GM18907 (cell line): Measurements from ENCODE around the gene PDXDC1.
"Not testable (repeated sequence)": the region's sequence is repeated elsewhere in the genome, so short reads cannot be mapped to it uniquely, and the experiment has no call there.

Experiments
- ATAC-seq: cut with Tn5 transposase; IDR thresholded peaks from one replicate; pipeline ENCODE4 v1.9.1; 2021; ENCODE audit warnings: mild to moderate bottlenecking, moderate library complexity; ENCODE audit not compliant: unreplicated experiment

The PDXDC1 gene

DNA sequence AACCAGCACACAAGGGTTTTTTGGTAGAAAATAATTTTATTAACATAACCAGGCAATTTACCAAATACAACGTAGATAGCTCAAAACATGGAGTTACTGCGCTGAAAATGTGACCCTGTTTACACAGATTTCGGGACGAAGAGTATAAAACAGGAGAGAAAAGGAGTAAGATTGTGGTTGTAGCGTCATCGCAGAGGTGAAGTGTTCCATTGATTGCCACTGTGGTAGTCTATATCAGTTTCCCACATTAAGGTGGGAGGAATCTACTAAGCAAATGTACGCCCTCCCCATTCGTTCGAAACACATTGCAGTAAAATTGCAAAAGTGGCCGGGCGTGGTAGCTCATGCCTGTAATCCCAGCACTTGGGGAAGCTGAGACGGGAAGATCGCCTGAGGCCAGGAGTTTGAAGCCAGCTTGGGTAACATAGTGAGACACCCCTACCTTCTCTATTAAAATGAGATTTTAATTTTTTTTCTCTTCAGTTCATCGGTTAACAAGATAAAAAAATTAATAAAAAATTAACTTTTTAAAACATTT is 972 bp upstream of the PDXDC1 start:
- not testable (repeated sequence) for ATAC-seq

DNA sequence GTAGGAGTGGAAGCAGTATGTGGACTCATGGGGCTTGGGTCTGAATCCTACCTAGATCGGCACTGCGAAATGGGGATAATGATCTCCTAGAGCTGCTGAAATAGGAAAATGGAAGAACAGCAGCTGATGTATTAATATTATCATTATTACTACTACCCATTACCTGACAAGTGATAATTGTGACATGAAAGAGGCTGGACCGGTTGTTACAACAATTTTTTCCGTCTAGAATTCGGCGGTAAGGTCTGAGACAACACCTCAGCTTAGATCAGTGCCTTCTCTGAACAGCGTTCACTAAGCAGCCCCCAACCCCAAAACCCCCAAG is 533 bp upstream of the PDXDC1 start:
- not testable (repeated sequence) for ATAC-seq

DNA sequence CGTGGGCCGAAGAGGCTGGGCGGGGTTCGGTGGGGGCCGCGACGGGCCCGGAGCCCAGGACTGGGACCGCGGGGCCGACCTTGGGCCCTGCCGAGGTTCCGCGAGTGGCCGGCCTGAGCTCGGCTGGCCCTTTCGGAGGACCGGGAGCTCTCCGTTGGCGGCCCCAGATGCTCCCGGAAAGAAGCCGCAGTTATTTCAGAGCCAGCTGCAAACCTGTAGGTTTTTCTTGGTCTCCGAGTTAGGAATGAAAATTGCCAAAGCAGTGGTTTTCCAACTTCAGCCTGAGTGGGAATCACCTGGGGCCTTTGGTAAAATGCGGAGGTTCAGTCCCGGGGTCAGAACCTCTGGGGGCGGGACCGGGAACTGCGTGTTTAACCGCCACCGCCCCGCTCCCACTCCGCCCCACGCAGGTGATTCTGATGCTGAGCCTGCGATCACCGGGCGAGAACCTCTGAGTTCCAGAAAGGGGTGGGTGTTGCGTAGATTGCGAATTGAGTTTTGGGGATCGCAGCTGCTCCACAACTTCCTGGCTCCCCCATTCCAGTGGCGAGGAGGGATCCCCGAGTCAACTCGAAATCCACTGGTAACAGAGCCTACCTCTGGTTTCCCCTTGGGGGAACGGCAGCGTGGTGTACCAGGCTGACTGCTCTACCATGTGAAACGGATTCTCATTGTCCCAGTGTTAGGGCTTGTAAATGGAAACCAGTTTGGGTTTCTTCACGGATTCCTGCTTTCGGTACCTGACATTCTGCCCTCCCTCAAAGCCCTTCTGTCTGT is 780 bp downstream of the PDXDC1 start:
- ATAC-seq, result peak; percentile 15

DNA sequence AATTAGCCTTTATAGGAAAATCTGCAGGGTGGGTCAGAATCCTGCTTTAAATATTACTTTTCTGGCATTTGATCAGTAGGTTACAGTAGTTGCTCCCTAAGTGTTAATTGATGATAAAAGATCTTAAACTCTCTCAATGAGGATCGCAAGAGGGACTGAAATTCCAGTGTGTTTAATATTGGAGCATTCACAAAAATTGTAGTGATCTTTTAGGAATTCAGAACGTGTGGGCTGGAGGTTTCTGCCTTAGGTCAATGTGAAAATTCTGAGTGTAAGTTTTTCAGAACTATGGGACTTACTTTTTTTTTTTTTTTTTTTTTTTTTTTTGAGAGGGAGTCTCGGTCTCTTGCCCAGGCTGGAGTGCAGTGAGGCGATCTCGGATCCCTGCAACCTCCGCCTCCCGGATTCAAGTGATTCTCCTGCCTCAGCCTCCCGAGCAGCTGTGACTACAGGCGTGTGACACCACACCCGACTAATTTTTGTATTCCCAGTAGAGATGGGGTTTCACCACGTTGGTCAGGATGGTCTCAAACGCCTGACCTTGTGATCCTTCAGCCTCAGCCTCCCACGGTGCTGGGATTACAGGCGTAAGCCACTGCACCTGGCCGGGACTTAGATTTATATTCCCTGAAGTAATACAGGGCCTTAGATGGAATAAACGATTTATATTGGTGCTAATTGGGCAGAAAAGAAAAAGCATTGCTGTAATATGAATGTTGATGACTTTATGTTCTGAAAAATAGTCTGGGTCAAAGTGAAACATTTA is 2.3 kb downstream of the PDXDC1 start:
- ATAC-seq, result not testable (repeated sequence)

DNA sequence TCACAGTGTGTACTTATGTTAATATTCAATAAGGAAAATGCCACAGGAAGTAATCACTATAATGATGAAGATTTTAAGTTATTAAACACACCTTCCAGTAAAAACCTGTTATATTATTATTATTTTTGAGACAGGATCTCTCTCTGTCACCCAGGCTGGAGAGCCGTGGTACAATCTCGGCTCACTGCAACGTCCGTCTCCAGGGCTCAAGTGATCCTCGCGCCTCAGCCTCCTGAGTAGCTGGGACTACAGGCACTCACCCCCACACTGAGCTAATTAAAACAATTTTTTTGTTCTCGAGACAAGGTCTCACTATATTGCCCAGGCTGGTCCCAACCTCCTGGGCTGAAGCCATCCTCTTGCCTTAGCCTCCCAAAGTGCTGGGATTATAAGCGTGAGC is 3.5 kb downstream of the PDXDC1 start:
- not testable (repeated sequence) for ATAC-seq

DNA sequence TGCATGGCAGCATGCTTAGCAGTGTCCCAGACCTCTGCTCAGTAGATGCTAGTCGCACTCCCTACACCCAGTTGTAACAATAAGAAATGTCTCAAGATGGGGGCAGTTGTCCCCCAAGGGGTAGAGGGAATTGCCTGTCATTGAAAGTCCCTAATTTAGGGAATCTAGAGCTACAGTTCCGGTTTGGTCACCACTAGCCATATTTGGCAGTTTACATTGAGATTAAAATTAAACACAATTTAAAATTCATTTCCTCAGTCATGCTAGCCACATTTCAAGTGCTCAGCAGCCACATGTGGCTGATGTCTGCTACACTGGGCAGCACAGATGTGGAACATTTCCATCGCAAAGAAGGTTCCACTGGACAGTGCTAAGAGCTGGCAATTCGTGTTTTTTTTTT is 4.1 kb downstream of the PDXDC1 start:
- ATAC-seq, result not testable (repeated sequence)

DNA sequence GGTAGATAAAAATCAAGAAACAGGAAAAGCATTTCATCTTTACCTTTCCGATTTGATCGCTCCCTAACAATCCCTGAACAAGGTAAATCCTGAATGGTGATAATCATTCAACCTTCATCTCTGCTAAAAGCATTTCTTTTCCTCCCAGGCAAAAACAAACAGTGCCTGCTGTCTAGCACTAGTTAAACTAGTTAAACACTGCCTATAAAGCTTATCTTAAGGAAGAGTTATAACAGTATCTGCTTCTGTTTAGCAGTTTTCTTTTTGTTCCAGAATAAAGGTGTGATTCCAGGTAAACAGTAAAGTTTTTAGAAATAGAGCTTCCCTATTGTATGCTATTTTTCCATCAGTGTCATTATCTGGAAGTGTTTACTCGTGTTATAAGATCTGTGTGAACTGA is 6.4 kb downstream of the PDXDC1 start:
- not testable (repeated sequence) for ATAC-seq

DNA sequence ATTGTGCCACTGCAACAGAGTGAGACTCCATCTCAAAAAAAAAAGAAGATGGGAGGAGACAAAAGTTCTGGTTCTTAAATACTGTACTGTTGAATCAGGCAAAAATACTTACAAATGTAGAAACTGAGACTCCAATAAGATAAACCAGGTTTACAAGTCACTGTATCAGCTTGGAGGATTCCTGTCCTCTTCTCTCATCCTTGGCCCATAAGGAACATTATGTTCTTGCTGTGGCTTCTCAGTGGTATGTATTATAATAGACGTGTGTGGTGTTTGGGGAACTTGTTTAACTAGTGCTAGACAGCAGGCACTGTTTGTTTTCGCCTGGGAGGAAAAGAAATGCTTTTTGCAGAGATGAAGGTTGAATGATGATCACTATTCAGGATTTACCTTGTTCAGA is 7.7 kb downstream of the PDXDC1 start:
- ATAC-seq, result not testable (repeated sequence)

DNA sequence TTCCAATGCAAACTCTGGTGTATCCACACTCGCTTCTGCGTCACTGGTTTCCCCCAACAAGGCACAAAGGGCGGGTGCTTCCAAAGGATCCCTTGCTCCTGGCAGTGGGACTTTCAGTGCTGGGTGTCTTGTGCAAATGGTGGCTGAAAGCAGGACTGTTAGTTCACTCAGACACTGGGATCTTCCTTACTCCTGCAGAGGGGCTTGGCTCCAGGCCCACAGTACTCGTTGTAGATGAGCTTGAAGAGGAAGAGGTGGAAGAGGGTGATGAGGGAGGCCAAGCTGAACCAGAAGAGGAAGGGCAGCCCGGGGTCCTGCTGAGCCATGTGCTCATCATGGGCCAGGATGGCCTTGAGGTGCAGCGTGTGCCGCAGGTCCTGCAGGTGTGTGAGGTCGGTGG is 13.3 kb downstream of the PDXDC1 start:
- ATAC-seq, result not testable (repeated sequence)

DNA sequence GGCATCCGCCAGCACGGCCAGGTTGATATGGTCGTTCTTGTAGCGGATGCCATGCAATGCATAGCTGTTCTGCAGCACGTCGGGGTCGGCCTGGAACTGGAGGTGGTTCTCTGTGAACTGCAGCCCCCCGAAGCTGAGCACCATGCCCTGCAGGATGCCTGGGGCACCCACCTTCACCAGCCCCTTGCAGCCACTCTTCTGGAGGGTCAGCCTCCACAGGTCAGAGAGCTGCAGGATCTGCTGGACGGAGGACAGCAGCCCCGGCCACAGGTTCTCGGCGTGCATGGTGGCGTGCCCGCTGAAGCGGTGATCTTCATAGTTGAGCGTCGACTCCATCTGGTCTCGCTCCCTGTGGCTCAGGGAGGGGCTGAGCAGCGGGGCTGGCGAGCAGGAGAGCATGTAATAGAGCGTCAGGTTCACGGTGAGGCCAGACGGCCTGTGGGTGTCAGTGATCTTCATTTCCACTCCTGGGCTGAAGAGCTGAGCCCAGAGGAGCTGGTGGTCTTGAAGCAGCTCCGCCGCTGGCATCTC is 13.9 kb downstream of the PDXDC1 start:
- ATAC-seq, result not testable (repeated sequence)

DNA sequence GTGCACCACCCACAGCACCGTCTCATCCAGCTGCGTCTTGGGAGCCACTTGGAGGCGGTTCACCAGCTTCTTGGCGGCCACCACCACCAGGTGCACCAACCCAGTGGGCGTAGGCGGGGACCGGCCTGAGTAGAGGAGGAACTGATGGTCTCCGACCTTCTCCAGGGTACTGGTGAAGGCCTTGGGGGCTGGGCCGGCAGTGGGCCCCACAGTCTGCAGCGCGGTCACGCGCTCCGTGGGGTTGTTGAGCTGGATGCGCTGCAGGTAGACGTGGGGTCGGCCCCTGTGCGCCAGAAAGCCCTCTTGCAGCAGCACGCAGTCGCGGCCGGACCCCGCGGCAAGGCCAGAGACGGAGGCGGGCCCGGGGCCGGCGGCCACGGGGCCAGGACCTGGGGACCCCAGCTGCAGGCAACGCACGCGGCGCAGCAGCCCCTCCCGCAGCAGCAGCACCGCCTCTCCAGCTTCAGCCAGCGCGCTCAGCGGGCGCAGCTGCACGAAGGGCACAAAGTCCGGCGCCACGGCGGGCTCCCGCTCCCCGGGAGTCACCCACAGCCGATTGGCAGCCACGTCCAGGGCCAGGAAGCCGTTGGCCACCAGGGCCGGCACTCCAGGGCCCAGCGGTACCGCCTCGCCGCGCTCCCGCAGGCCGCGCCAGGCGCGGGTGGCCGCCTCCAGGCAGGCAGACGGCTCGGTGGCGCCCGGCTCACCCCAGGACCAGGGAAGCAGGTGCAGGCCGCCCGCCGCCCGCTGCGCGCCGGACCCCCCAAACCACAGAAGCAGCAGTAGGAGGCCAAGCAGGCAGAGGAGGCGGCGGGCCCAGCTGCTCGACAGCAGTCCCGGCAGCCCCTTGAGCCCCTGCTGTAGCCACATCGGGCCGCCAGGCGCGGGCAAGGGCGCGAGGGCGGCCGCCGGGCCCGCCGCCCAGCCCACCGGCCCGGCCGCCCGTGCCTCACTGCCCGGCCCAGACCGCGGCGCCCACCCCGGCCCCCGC is 14.8 kb downstream of the PDXDC1 start:
- not testable (repeated sequence) for ATAC-seq

DNA sequence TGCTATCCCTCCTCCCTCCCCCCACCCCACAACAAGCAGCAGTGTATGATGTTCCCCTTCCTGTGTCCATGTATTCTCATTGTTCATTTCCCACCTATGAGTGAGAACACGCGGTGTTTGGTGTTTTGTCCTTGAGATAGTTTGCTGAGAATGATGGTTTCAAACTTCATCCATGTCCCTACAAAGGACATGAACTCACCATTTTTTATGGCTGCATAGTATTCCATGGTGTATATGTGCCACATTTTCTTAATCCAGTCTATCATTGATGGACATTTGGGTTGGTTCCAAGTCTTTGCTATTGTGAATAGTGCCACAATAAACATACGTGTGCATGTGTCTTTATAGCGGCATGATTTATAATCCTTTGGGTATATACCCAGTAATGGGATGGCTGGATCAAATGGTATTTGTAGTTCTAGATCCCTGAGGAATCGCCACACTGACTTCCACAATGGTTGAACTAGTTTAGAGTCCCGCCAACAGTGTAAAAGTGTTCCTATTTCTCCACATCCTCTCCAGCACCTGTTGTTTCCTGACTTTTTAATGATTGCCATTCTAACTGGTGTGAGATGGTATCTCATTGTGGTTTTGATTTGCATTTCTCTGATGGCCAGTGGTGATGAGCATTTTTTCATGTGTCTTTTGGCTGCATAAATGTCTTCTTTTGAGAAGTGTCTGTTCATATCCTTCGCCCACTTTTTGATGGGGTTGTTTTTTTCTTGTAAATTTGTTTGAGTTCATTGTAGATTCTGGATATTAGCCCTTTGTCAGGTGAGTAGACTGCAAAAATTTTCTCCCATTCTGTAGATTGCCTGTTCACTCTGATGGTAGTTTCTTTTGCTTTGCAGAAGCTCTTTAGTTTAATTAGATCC is 18.7 kb downstream of the PDXDC1 start:
- not testable (repeated sequence) for ATAC-seq

DNA sequence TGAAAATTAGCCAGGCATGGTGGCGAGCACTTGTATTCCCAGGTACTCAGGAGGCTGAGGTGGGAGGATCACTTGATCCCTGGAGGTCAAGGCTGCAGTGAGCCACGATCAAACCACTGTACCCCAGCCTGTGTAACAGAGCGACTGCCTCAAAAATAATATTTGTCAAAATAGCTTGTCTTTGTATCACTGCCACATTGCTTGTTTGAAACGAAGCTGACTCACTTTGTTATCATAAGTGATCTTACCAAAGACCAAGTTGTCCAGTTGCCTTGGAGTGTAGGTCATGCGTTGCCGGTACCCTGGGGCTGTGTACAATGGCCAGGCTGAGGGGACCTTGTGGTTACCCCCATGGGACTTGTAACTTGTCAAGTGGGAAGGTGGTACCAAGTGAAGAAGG is 21.9 kb downstream of the PDXDC1 start:
- ATAC-seq, result not testable (repeated sequence)

DNA sequence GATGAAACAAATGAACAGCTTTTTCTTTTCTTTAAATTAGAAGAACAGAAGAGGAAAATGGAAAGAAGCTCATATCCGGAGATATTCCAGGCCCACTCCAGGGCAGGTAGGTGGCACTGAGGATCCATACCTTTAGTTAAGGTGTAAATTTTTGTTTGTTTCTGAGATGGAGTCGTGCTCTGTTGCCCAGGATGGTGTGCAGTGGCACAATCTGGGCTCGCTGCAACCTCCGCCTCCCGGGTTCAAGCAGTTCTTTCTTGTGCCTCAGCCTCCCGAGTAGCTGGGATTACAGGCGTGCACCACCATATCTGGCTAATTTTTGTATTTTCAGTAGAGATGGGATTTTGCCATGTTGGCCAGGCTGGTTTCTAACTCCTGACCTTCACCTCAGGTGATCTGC is 23.5 kb downstream of the PDXDC1 start:
- ATAC-seq, result not testable (repeated sequence)

DNA sequence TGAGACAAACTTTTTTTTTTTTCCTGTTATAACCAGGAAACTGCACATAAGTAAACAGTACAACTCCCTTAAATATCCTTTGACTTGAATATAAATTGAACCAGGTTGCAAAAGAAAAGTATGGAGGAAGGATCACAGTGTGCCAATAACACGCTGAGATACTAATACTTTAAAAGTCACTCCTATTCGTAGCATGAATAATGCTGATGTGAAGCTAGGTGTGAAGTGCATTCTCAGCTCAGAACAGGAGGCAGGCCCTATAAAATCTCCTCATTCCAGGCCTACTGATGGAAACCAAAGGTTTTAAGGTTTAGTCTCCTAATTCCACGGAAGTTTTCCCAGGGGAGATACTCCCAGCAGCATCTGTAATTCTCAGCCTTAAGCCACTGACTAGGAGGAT is 25.0 kb downstream of the PDXDC1 start:
- ATAC-seq, result not testable (repeated sequence)

DNA sequence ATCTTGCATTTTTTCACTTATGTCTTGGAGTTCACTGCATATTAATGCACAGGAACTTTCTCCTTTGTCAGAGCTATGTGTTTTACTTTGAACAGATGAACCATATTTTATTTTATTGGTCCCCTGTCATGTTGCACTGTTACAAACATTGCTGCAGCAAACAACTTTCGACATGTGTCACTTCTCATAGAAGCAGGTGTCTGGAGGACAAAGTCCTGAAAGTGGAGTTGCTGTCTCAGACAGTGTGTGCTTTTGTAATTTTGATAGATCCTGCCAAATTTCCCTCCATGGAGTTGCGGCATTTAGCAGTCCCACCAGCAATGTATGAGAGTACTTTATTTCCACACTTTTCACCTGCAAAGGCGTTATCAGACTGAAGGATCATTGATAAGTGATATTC is 27.6 kb downstream of the PDXDC1 start:
- not testable (repeated sequence) for ATAC-seq

DNA sequence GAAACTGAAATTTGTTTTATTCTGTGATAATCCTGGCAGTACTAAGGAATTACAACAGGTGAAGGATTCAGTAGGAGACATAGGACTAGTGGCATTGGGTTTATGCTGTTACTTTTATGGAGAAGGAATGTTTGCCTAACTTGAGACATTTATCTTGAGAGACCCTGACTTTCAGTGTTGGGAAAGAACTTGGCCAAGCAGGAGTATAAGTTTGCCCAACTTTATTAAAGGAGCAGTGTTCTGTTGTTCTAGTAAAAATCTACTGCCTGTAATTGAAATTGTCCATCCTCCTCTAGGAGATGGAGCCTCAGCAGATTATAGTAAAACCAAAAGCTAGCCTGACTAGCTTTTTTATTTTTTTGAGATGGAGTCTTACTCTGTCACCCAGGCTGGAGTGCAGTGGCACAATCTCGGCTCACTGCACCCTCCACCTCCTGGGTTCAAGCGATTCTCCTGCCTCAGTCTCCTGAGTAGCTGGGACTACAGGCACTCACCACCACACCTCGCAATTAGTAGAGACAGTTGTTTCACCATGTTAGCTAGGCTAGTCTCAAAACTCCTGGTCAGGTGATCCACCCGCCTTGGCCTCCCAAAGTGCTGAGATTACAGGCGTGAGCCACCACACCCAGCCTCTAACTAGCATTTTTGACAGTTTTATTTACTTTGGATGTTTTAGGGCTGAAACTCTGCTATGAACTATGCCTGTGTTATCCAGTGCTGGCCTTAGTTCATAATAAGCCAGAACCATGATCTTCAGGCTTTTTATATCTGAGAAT is 30.7 kb downstream of the PDXDC1 start:
- ATAC-seq, result not testable (repeated sequence)

DNA sequence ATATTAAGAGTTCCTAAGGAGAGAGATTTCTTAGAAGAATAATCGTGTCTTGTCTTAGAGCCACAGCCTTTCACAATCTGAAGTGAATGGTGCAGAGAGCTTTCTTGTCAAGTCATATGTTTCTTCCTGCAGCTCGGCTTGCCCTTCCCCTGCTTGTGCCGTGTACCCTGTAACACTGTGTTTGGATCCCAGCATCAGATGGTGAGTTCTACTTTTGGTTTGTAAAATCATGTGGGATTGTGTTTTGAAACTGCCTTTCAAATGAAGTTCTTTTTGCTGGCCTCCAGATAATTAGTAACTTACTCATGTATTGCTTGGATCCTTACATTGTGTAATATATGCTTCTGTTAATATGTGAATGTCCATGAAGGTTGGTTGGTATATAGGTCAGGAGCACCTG is 33.8 kb downstream of the PDXDC1 start:
- ATAC-seq, result not testable (repeated sequence)

DNA sequence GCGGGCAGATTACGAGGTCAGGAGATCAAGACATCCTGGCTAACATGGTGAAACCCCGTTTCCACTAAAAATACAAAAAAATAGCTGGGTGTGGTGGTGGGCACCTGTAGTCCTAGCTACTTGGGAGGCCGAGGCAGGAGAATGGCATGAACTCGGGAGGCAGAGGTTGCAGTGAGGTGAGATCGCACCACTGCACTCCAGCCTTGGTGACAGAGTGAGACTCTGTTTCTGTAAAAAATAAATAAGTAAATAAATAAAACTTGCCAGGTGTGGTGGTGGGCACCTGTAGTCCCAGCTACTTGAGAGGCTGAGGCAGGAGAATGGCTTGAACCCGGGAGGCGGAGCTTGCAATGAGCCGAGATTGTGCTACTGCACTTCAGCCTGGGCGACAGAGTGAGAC is 38.1 kb downstream of the PDXDC1 start:
- not testable (repeated sequence) for ATAC-seq
